Sigmoid colon (tissue), 4 donors: ENCODE data around the gene TRAF2.

Experiments used
- EP300 ChIP-seq, 4 donors: sonication (generic); formaldehyde crosslinking; IDR thresholded peaks; one replicate each; pipeline ENCODE4 v1.6.1; 2017; ENCODE audit warnings: antibody characterized with exemption in 4 of 4
- POLR2A ChIP-seq, 2 donors: fragments of 450-650 bp; IDR thresholded peaks; one replicate each; pipeline ENCODE4 v1.6.1; 2016; ENCODE audit warnings: antibody characterized with exemption in 2 of 2, mild to moderate bottlenecking in 2 of 2, moderate library complexity in 2 of 2
- POLR2AphosphoS5 ChIP-seq, 4 donors: sonication (generic); formaldehyde crosslinking; IDR thresholded peaks; one replicate each; pipeline ENCODE4 v1.6.1; 2017; ENCODE audit warnings: antibody characterized with exemption in 4 of 4
- TF ChIP-seq, protein P1 (sequence below), 4 experiments: fragments of 450-650 bp in 3 of 4; fragments of 200-600 bp in 1 of 4; IDR thresholded peaks; one replicate each; pipeline ENCODE4 v1.5.1; 2016 to 2019; ENCODE audit warnings: antibody characterized with exemption in 4 of 4, mild to moderate bottlenecking in 3 of 4, moderate library complexity in 2 of 4

DNA sequence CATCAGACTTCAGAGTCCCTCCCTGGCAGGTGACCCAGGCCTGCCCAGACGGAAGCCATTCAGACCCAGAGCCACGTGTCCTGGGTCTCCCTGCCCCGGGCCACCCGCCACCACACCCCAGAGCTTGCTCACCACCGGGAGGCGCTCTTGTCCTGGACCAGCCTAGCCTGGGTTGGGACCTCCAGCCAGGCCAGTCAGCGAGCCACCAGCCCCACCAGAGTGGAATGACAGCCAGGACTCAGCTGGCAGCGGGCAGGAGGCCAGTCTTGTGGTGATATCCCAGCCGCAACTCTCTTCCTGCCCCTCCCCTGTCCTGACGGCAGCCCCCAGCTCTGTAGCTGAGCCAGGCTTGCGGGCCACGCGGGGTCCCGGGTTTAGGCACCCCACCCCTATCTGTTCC, 89.3 kb downstream of the TRAF2 start:
- TF ChIP-seq, protein P1, sequence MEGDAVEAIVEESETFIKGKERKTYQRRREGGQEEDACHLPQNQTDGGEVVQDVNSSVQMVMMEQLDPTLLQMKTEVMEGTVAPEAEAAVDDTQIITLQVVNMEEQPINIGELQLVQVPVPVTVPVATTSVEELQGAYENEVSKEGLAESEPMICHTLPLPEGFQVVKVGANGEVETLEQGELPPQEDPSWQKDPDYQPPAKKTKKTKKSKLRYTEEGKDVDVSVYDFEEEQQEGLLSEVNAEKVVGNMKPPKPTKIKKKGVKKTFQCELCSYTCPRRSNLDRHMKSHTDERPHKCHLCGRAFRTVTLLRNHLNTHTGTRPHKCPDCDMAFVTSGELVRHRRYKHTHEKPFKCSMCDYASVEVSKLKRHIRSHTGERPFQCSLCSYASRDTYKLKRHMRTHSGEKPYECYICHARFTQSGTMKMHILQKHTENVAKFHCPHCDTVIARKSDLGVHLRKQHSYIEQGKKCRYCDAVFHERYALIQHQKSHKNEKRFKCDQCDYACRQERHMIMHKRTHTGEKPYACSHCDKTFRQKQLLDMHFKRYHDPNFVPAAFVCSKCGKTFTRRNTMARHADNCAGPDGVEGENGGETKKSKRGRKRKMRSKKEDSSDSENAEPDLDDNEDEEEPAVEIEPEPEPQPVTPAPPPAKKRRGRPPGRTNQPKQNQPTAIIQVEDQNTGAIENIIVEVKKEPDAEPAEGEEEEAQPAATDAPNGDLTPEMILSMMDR (IDR thresholded peaks at IDR 0.05) = no peak
- TF ChIP-seq POLR2A (IDR thresholded peaks at IDR 0.05) (no peak), EP300 (IDR thresholded peaks at IDR 0.05) (no peak), POLR2AphosphoS5 (IDR thresholded peaks at IDR 0.05) (no peak)
